Prostate gland (tissue), 2 donors: Measurements from ENCODE around the gene GLIPR2. TPM values are rescaled to one million over a fixed set of nuclear protein-coding genes. Genes with fewer than 3 reads are reported as not detected.

ENCODE experiments used
- DNase-seq: peaks from one replicate; pipeline ENCODE4 v3.0.0-alpha.2; 2019; ENCODE audit warnings: low spot score
- H3K27ac ChIP-seq, 2 donors: fragments of 200-600 bp; sonication (generic); 2 replicates each; pipeline ENCODE4 v1.5.1; 2017 to 2019
- H3K27me3 ChIP-seq: fragments of 200-600 bp; sonication (generic); replicated peaks from 2 replicates; pipeline ENCODE4 v1.5.1; 2019; ENCODE audit not compliant: insufficient read depth
- H3K36me3 ChIP-seq, 2 donors: fragments of 200-600 bp; sonication (generic); 1 replicate in 1 of 2; 2 replicates in 1 of 2; pipeline versions ENCODE4 v1.5.1 to v1.8.1; 2017 to 2019
- H3K4me1 ChIP-seq: fragments of 200-600 bp; sonication (generic); replicated peaks from 2 replicates; pipeline ENCODE4 v1.5.1; 2019
- H3K4me3 ChIP-seq, 2 donors: fragments of 200-600 bp; sonication (generic); 2 replicates each; pipeline ENCODE4 v1.5.1; 2017 to 2019
- H3K9me3 ChIP-seq: fragments of 200-600 bp; sonication (generic); 2 replicates; pipeline ENCODE4 v1.5.1; 2017
- POLR2A ChIP-seq: fragments of 450-650 bp; IDR thresholded peaks from one replicate; pipeline ENCODE4 v1.6.1; 2016; ENCODE audit warnings: antibody characterized with exemption, mild to moderate bottlenecking
- POLR2AphosphoS5 ChIP-seq: sonication (generic); formaldehyde crosslinking; IDR thresholded peaks from one replicate; pipeline ENCODE4 v1.6.1; 2017; ENCODE audit warnings: antibody characterized with exemption
- WGBS: methylation state at CpG from one replicate; pipeline ENCODE4 v1.1.5; 2018; 5-methylcytosine and 5-hydroxymethylcytosine counted together
- intact Hi-C: fragments of 100-400 bp; cut with DNase I; formaldehyde crosslinking; loops from one replicate; pipeline ENCODE4 v1.14.2; 2022
- total RNA-seq, 2 donors: library from RNA; depleted of rRNA; stranded (reverse); fragments of >200 nt; gene quantifications; one replicate each; pipeline ENCODE4 v1.1.0, GENCODE V29; 2016
- TF ChIP-seq, protein P1 (sequence below), 4 experiments: fragments of 200-600 bp in 2 of 4; fragments of 450-650 bp in 2 of 4; sonication (generic) in 2 of 4; IDR thresholded peaks; 1 replicate in 3 of 4; 2 replicates in 1 of 4; pipeline ENCODE4 v1.5.1; 2016 to 2019; ENCODE audit warnings: antibody characterized with exemption in 4 of 4, mild to moderate bottlenecking in 2 of 4, moderate library complexity in 2 of 4

The GLIPR2 gene
- total RNA-seq, 2 donors from 2014 or later: 21.6 to 36.5 TPM

DNA sequence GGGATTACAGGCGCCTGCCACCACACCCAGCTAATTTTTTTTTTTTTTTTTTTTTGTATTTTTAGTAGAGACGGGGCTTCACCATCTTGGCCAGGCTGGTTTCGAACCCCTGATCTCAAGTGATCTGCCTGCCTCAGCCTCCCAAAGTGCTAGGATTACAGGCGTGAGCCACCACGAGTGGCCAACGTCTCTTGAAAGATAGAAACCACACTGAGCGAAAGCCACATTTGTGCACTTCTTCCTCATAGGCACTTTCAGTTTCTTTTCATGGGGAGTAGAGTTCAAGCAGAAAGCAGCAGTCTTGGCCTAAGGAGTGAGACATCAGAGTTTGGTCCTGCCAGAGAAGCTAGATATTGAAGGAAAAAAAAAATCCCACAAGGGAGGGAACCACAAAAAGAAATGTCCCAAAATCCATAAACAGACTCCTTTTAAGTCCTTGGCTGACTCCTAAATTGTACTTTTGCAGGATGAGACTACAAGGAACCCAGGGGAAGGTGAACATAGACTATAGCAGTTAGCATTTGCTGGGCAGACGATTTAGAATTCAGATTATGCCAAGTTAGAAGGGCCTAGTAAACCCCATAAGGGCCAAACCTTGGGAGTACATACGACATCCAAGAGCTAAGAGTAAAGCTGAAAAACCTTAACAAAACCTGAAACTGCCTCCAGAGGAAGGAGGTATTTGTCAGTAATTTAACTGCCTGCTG is 43.9 kb upstream of the GLIPR2 start:
- H3K4me3 ChIP-seq: no peak overlapping the region
- DNase-seq: no peak
- no peaks in the 10 kb centered on the region for H3K27me3 ChIP-seq
- H3K4me1 ChIP-seq: no peaks in the 10 kb centered on the region
- no peaks in the 10 kb centered on the region for H3K9me3 ChIP-seq
- H3K36me3 ChIP-seq: no peaks in the 10 kb centered on the region
- 95% methylated on average over 9 of the region's 9 CpGs for WGBS
- H3K27ac ChIP-seq: no peak overlapping the region
- TF ChIP-seq POLR2AphosphoS5: no peak
- TF ChIP-seq, protein P1, sequence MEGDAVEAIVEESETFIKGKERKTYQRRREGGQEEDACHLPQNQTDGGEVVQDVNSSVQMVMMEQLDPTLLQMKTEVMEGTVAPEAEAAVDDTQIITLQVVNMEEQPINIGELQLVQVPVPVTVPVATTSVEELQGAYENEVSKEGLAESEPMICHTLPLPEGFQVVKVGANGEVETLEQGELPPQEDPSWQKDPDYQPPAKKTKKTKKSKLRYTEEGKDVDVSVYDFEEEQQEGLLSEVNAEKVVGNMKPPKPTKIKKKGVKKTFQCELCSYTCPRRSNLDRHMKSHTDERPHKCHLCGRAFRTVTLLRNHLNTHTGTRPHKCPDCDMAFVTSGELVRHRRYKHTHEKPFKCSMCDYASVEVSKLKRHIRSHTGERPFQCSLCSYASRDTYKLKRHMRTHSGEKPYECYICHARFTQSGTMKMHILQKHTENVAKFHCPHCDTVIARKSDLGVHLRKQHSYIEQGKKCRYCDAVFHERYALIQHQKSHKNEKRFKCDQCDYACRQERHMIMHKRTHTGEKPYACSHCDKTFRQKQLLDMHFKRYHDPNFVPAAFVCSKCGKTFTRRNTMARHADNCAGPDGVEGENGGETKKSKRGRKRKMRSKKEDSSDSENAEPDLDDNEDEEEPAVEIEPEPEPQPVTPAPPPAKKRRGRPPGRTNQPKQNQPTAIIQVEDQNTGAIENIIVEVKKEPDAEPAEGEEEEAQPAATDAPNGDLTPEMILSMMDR (IDR thresholded peaks at IDR 0.05): no peak
- TF ChIP-seq POLR2A: no peak
- intact Hi-C loops: no loop called here

DNA sequence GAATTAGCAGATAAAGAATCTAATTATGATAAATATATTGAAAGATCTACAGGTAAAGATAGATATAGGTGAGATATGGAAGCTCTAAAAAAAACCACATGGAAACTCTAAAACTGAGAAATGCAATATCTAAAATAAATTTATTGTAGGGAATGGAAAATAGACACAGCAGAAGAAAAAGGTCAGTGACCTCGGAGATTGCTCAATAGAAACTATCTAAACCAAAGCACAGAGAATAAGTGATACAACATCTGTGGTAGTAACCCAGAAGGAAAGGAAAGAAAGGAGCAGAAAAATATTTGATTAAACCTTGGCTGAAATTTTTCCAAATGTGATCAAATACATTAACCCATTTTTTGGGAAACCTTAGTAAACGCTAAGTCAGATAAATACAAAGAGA is 43.1 kb upstream of the GLIPR2 start:
- no peak for TF ChIP-seq POLR2A
- TF ChIP-seq POLR2AphosphoS5: no peak
- H3K4me1 ChIP-seq: no peaks in the 10 kb centered on the region
- no peaks in the 10 kb centered on the region for H3K27me3 ChIP-seq
- 94% methylated on average over 2 of the region's 2 CpGs for WGBS
- H3K4me3 ChIP-seq: no peak overlapping the region
- intact Hi-C loops: no loop called here
- no peaks in the 10 kb centered on the region for H3K36me3 ChIP-seq
- no peak for DNase-seq
- H3K9me3 ChIP-seq: no peaks in the 10 kb centered on the region
- no peak overlapping the region for H3K27ac ChIP-seq

DNA sequence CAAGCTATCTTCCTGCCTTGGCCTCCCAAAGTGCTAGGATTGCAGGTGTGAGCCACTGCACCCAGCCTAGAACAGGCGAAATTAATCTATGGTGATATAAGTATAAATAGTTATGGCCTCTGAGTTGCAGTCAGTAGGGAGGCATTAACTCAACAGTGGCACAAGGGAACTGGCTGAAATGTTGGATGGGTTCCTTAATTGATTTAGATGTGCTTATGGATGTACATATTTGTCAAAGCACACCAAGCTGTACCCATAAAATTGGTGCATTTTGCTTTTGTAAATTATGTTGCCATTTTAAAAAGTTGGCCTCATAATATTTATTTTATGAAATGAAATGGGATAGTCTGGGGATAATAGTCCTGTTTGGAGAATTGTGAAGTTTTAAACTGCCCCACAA is 36.8 kb upstream of the GLIPR2 start:
- WGBS: 63% methylated on average over 1 of the region's 1 CpG
- Histone ChIP-seq H3K4me3 (no peak overlapping the region), H3K27me3 (no peaks in the 10 kb centered on the region), H3K4me1 (peaks cover 8% of the 10 kb centered on the region), H3K36me3 (no peaks in the 10 kb centered on the region), H3K9me3 (no peaks in the 10 kb centered on the region), H3K27ac (peak overlapping the region in 1 of 2 donors; percentile 76)
- intact Hi-C loops: no loop called here
- TF ChIP-seq POLR2AphosphoS5: peak; percentile 78
- TF ChIP-seq POLR2A: no peak
- peak; percentile 39 for DNase-seq

DNA sequence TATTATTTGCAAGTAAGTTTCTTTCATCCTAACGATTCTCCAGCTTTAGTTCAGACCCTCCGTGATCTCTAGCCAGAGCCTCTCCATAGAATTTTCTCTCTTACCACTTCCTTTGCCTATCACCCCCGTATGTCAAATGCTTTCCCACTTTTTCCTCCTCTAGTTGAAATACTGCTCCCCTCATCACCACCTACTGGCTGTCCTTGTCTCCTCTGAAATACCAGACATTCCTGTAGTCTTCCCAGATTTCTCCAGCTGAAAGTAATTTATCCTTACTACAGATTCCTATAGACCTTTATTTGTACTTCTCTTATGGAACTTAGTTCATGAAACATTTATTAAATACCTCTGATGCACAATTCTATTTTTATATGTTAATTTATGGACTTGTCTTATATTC is 36.0 kb upstream of the GLIPR2 start:
- WGBS: 65% methylated on average over 3 of the region's 3 CpGs
- Histone ChIP-seq H3K36me3 (no peaks in the 10 kb centered on the region), H3K4me3 (no peak overlapping the region), H3K27ac (peak overlapping the region in 1 of 2 donors; percentile 76), H3K27me3 (no peaks in the 10 kb centered on the region), H3K9me3 (no peaks in the 10 kb centered on the region), H3K4me1 (peaks cover 8% of the 10 kb centered on the region)
- DNase-seq: no peak
- intact Hi-C loops: no loop called here
- TF ChIP-seq POLR2AphosphoS5 (no peak), POLR2A (no peak)
- TF ChIP-seq, protein P1 (IDR thresholded peaks at IDR 0.05): no peak

DNA sequence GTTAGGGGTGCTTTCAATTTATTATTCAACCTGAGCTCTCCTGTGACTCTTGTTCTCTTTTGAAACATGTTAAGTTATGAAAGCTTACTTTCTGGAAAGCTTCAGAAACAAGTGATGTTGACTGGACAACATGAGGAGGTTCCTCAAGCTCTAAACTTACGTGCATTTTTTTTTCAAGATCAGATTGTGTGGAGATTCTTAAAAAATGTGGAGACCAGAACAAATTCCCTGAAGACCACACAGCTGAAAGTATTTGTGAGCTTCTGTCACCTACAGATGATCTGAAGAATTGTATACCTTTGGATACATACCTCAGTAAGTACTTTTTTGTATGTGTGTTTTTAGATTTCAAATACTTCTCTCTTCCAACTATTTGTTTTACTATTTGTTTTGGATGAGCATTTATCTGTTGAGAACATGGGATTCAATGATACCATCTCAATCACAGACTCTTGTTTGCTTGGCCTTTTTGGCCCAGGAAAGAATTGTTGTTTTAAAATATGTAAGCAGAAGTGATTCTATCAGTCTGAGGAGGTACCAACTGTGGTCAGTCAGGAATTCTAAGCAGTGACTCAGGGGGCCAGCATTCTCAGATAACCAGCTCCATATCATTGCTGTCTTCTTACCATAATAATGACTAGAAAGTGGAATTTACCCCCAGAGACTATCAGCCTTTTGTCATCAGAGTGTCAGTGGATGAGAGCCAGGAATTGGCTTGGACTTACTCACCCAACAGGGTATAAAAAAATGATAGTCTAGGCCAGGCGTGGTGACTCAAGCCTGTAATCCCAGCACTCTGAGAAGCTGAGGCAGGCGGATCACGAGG is 34.4 kb upstream of the GLIPR2 start:
- Histone ChIP-seq H3K27ac (peak overlapping the region; percentile 52 to 76), H3K4me1 (peaks cover 8% of the 10 kb centered on the region), H3K27me3 (no peaks in the 10 kb centered on the region), H3K4me3 (no peak overlapping the region), H3K9me3 (no peaks in the 10 kb centered on the region), H3K36me3 (no peaks in the 10 kb centered on the region)
- intact Hi-C loops: loop anchor here (2.0 kb wide), 1 partner anchor 65 kb away; no protein-coding TSS in a partner anchor
- TF ChIP-seq POLR2AphosphoS5 (peak; percentile 72), POLR2A (no peak)
- 66% methylated on average over 4 of the region's 4 CpGs for WGBS
- DNase-seq: peak; percentile 41

DNA sequence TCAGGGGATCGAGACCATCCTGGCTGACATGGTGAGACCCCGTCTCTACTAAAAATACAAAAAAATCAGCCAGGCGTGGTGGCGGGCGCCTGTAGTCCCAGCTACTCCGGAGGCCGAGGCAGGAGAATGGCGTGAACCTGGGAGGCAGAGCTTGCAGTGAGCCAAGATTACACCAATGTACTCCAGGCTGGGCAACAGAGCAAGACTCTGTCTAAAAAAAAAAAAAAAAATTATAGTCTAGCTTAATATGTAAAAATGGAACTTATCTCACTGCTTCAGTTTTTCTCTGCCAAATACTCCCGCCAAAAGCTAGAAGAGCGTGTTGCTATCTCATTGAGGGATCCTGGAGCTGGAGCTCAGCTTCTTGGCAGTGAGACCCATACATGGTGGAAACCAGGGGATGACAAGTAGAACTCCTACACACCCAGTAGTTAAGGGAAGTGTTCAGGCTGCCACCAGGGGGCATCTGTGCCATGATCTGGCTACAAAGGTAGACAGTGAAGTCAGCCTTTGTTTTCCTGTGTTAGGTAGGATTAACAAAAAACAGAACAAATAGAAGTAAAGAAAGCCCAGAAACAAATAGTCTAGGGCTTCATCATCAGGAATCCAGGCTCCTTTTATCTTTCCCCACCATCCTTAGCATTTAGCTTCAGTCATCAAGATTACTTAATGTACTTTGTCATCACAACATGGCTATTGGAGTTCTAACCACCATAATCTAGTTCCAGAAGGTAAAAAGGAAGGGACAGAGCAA is 33.6 kb upstream of the GLIPR2 start:
- peaks cover 8% of the 10 kb centered on the region for H3K4me1 ChIP-seq
- peak overlapping the region; percentile 52 to 76 for H3K27ac ChIP-seq
- H3K27me3 ChIP-seq: no peaks in the 10 kb centered on the region
- no peak overlapping the region for H3K4me3 ChIP-seq
- no peaks in the 10 kb centered on the region for H3K36me3 ChIP-seq
- WGBS: 79% methylated on average over 10 of the region's 10 CpGs
- peak; percentile 66 for DNase-seq
- intact Hi-C loops: loop anchor here (2.0 kb wide), 1 partner anchor 64 kb away; no protein-coding TSS in a partner anchor
- H3K9me3 ChIP-seq: no peaks in the 10 kb centered on the region
- TF ChIP-seq, protein P1 (IDR thresholded peaks at IDR 0.05): peak in 3 of 4 experiments; percentile 69 to 78 (median 71)
- TF ChIP-seq POLR2AphosphoS5: no peak
